Measurements from ENCODE around the gene BCAR3. TPM values are rescaled to one million over a fixed set of nuclear protein-coding genes. Genes with fewer than 3 reads are reported as not detected.

BCAR3 gene
- total and polyA plus RNA-seq, 2 of the 4 experiments (the other 2 are of a cell fraction), result 41.4 to 46.4 TPM

GRCh38 chr1:93629101-93630059 is 52.3 kb downstream of the BCAR3 start:
- H2AK5ac ChIP-seq (ENCODE audit: low read depth, low read length), result peak overlapping the region; percentile 76; the same call in 1 of the 2 replicates
- no peak overlapping the region for H3K56ac ChIP-seq (ENCODE audit: extremely low read depth, insufficient read depth, low read length)
- H2BK20ac ChIP-seq (ENCODE audit: low read depth, low read length), result peak overlapping the region; percentile 13; the same call in 1 of the 2 replicates
- in situ Hi-C loops (cut with MboI; ENCODE audit: low sequenced_read_pairs), result loop anchor here (10.0 kb wide), 2 partner anchors 65 to 185 kb away; partner anchors contain the start of gene FNBP1L
- peaks cover 53% of the 10 kb centered on the region for H4K20me1 ChIP-seq (ENCODE audit: insufficient read depth, low read length)
- no peak overlapping the region for H2AK9ac ChIP-seq (replicated peaks; ENCODE audit: low read depth, low read length, poor library complexity)
- H3K18ac ChIP-seq (ENCODE audit: low read depth, low read length), result 0 out of 2 replicates have a peak overlapping the region, but pooled peaks have one; percentile 4
- WGBS, 2 experiments (ENCODE audit: extremely low coverage in 2 of 2, insufficient read length in 1 of 2), result 95% methylated on average over 3 of the region's 9 CpGs; no CpG with 5 or more reads in 1 of the 2 experiments
- POLR2A ChIA-PET (ENCODE audit: unreplicated experiment), result no interaction called here
- TF ChIP-seq CEBPB (IDR thresholded peaks at IDR 0.05; ENCODE audit: low read depth, low read length) (no peak), CHD1 (IDR thresholded peaks at IDR 0.05; ENCODE audit: low read depth, low read length) (no peak), ELK1 (IDR thresholded peaks at IDR 0.05; ENCODE audit: borderline replicate concordance, low read depth, low read length) (no peak), FOS (IDR thresholded peaks at IDR 0.05; ENCODE audit: low read depth, low read length) (no peak), MXI1 (IDR thresholded peaks at IDR 0.05; ENCODE audit: borderline replicate concordance, low read depth, low read length) (no peak), CTCF (conservative IDR thresholded peaks at IDR 0.05; ENCODE audit: low read depth, low read length) (peak; percentile 88), RAD21 (IDR thresholded peaks at IDR 0.05; ENCODE audit: low read length) (peak; percentile 95), SMC3 (IDR thresholded peaks at IDR 0.05; ENCODE audit: low read depth, low read length) (peak; percentile 99), POLR2A (IDR thresholded peaks at IDR 0.05; ENCODE audit: low read depth, low read length) (0 out of 2 replicates have a peak, but pooled peaks have one; percentile 24)
- CTCF ChIA-PET, result interaction anchor here (0.6 to 2.6 kb wide), 24 partner anchors 10 to 222 kb away, joined by 3 to 38 read pairs (median 4); partner anchors contain the start of gene BCAR3
- H3K79me1 ChIP-seq (ENCODE audit: low read depth in 1 of 2, low read length in 2 of 2), result peaks cover 31 to 80% of the 10 kb centered on the region in 2 experiments
- H3K4me2 ChIP-seq (ENCODE audit: low read depth, low read length), result no peak overlapping the region
- peak overlapping the region; percentile 30; the same call in 1 of the 2 replicates for H2BK120ac ChIP-seq (ENCODE audit: low read depth, low read length)
- H2BK5ac ChIP-seq (ENCODE audit: low read depth, low read length, poor library complexity, severe bottlenecking), result peak overlapping the region; percentile 60
- H4K5ac ChIP-seq (ENCODE audit: low read depth, low read length), result no peak overlapping the region
- H3K9me1 ChIP-seq (ENCODE audit: insufficient read depth, low read length), result peaks cover 20% of the 10 kb centered on the region
- dilution Hi-C loops (cut with HindIII; ENCODE audit: low sequenced_read_pairs, unreplicated experiment), result no loop called here
- H3K9me3 ChIP-seq (ENCODE audit: control insufficient read depth, insufficient read depth, low read length), result no peaks in the 10 kb centered on the region
- H3K27ac ChIP-seq (ENCODE audit: insufficient read depth, low read length), result 0 out of 2 replicates have a peak overlapping the region, but pooled peaks have one; percentile 8
- no peaks in the 10 kb centered on the region for H3K27me3 ChIP-seq (ENCODE audit: control insufficient read depth, insufficient read depth, low read length)
- 0 out of 2 replicates have a peak overlapping the region, but pooled peaks have one; percentile 15 for H4K91ac ChIP-seq (ENCODE audit: insufficient read depth, low read depth, low read length)
- H2BK15ac ChIP-seq (ENCODE audit: low read depth, low read length), result no peak overlapping the region
- H3K4ac ChIP-seq (ENCODE audit: low read depth, low read length), result peak overlapping the region; percentile 34; the same call in 1 of the 2 replicates
- intact Hi-C loops (cut with micrococcal nuclease), result loop anchor here (1.0 to 5.0 kb wide), 5 partner anchors 51 to 215 kb away; no protein-coding TSS in a partner anchor
- H3K23ac ChIP-seq (ENCODE audit: low read depth, low read length), result no peak overlapping the region
- H3K4me3 ChIP-seq (ENCODE audit: insufficient read depth, low read depth, low read length), result no peak overlapping the region
- ATAC-seq (ENCODE audit: low read depth), result peak; percentile 78
- no peak overlapping the region for H3K9ac ChIP-seq (ENCODE audit: low read depth, low read length)
- peak; percentile 85 for DNase-seq
- H3K4me1 ChIP-seq (ENCODE audit: control insufficient read depth, insufficient read depth, low read length), result peaks cover 12% of the 10 kb centered on the region
- BruUV-seq (replicated peaks), result no TSS peak
- peak overlapping the region in 1 of 2 experiments; percentile 61; a peak in 1 of 4 replicates for H4K8ac ChIP-seq (ENCODE audit: low read depth in 2 of 2, low read length in 2 of 2)
- no peak overlapping the region for H2AFZ ChIP-seq (replicated peaks; ENCODE audit: low read length, poor library complexity)
- peak overlapping the region; percentile 6; the same call in 1 of the 2 replicates for H3K14ac ChIP-seq (replicated peaks; ENCODE audit: low read depth, low read length)
- peaks cover 5% of the 10 kb centered on the region for H3K36me3 ChIP-seq (ENCODE audit: control insufficient read depth, insufficient read depth, low read length)

Measured in IMR-90 (cell line).